ENCODE measurements around the gene SNF8.

Gene SNF8

DNA sequence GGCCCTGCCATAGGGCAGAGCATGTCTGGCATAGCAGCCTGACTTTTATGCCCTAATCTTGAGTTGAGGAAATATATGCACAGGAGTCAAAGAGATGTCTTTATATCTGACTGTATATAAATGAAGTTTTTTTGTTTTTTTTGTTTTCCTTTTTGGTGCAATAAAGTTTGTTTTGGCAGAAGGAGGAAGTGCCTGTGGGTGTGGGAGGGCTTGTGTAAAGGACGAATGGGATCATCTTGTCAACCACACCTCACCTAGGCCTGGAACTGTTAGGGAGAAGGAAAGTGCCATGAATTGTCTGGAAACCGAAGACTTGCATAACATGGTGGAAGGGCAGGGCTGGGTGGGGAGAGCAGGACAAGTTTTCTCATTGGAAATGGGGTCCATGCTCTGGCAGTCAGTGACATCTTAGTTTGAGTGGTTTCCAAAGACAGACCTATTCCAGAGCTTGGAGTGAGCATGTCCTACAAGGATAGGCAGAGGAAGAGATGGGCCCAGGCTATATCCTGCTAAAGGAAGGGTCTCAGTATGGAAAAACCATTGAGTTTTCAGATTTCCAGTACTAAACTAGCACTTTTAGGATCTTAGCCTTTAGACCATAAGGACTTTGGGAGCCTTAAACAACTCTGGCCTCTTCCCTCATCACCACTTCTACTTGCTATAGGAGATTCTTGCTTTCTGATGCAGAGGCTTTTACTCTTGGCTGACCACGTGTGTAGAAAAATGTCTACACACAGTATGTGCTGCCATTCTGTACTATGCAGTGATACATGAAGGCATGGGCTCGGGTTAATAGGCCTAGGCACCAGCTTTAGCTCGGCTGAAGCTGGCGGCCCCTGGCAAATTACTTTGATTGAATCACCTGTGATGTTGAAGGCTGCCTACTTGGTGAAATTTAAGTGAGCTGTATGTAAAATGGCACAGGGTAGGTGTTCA is 15.5 kb downstream of the SNF8 start:
- no peak for DNase-seq

DNA sequence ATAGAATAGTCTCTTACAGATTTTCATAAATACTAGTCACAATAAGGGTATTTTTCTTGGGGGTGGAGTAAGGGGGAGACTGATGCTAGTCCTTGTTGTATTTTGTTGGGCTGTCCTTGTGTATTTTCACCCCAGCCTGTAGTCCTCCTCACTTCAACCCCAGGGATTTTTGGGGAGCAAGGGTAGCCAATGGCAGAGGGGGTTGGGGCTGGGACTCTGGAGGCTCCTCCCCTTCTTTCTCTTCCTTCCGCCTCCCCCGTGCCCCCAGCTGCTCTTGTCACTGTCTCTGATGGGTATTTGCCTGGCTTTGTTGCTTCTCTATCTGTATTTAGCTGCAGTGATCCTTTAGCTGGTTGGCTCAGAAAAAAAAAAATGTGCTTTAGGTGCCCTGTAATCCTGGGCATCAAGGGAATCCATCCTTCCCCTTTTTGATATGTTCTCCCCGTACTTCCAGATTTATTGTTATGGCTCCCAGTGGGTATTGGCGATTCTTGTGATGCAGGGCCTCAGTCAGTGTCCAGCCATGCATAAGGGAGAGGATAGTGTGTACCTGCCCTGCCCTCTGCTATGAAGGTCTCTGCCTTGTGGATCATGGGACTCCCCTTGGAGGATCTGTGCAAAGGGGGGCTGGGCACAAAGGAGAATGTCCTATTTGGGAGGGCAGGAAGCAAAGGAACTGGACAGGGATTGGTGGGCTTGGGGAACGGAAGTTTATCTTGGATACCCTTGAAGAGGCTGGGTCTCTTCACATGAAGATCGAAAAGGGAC is 16.5 kb downstream of the SNF8 start:
- DNase-seq, result no peak

DNA sequence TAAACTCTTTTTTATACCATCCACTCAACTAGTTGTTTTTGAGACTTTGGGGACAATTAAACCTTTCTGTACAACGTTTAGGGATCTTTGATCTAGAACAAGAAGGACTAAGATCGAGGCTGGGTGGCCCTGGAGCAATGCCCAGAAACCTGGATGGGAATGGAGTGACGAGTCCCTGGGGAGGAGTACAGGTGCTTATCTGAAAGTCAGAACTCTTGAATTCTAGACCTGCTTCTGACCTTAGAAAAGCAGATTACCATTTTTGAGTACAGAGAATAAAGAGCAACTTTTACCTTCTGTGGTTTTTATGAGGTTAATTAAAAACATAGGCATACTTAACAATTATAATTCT is 18.7 kb downstream of the SNF8 start:
- DNase-seq, result no peak

DNA sequence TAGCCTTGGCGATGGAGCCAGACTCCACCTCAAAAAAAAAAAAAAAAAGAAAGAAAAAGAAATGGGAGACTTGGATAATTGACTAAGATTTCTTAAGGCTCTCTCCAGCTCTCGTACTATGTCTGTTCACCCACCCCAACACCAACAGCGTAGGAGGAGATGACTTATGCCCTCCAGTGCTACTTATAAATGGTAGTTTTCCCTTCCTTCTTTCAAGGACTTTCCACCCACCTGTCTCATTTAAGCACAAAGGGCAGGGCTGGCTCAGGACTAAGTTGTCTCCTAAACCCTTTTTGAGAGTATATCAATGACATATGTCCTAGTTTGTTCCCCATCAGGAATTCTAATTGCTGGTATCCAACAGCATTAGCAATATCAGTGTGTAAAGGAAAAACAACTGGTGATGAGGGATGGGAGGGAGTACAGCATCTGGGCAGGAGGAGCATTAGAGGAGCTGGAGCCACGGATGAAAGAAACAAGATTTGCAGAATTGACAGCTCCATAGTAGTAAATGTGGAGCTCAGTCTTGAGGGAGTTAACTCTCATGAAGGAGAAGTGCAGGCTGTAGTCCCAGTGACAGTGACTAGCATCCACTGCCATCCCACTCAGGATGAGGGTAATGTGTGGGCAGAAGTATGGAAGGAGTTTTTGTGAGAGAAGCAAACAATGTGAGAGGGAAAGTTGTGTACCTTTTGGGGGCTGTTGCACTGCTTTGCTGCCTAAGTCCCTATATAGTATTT is 19.2 kb downstream of the SNF8 start:
- DNase-seq, result no peak

DNA sequence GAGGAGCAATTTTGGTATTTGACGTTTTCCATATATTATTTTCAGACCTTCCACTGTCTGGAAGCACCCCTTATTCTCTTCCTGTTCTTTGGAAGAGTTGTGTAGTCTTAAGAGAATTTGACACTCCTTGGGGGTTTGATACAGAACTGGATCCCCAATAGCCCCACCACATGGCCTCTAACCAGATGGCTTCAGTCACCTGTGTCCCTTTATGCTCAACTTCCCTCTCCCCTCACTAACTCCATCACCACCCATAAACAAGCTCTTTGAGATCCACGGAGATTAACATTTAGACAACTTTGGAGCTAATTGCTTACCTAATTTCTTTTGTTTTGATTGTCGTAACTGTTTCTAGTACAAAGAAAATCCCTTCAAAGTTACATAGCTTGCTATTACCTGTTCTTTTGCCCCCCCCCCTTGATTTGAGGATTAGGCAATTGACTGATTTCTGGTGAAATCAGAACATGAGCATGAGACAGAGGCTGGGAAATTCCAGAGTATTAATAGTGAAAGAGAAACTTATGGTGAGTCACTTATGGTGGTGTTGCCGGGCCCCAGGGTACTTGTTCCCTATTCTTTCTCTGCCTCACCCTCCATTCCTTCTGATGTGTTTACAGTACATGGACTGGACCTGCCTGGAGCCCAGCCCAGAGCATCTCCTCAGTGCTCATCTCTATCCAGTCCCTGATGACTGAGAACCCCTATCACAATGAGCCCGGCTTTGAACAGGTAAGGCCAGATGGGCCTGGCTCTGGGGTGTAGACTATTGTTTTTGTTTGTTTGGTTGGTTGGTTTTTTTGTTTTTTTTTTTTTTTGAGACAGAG is 29.0 kb downstream of the SNF8 start:
- DNase-seq, result no peak

DNA sequence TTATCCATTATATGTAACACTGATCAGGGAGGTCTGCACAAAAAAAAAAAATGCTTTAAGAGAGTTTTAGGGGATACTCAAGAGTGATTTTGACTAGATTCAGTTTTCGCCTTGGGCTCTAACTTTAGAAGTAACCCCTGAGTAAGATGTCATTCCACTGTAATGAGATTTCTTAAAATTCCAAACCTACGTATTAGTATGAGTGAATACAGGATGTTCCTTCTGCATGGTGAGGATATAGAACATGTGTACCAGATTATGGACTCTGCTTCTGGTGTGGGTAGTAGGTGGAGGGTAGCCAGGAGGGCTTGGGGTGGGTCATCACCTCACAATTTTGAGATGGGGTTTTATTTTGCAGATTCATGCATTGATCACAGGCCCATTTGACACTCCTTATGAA is 32.2 kb downstream of the SNF8 start:
- DNase-seq, result no peak

DNA sequence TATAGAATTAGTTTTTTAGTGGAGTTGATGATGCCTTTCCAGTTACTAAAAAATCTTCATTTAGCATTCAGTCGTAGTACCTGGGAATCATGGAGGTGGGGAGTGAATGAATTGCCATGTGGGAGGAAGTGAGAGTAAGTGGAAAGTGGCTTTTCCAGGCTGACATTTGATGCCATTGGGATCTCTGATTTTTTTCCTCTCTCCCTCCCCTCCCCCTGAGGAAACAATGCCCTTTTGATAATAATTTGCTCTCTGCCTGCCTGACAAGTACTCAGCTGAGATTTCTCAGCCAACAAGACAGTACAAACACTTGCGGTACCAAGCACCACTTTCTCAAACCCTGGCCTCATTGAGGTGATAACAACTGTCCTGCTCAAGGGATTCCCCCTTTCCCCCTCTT is 34.3 kb downstream of the SNF8 start:
- DNase-seq, result no peak

DNA sequence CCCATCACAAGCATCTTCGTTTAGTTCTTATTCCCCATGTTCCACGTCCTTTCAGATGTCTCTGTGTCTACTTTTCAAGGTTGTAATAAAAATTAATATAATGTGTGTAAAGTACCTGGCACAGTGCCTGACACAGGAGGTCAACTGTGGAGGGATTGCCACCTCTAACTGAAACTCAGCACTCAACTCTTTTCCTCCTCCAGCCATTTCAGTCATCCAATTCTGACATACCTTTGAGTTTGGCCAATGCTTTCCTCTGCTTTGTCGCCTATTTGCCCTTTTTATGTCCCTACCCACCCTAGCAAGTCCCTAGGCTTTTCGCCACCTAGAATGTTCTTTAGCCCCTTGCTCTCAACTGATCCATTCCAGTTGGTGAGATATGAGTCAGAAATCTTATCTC is 34.9 kb downstream of the SNF8 start:
- no peak for DNase-seq

DNA sequence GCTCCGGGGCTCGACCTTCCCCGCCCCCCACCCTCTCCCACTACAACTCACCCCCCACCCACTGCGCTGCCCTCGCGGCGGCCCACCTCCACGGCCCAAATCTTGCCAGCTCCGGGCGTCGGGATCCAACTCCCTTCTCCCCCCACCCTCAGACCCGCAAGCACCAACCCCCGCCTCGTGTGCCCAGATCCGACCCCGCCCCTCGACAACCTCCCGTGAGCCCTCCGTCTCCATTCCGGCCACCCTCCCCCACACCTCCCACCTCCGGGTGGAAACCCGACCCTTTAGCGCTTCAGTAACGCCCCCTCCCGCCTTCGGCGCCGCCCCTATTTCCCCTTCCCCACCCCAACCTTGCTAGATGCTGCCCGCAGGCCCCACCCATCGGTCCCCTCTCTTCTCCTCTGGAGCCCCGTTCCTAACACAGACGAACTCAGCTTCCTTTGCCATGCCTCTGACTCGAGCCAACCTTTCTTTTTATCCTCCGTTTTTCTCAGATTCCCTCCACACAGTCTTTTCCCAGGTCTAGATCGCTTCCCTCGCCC is 35.7 kb downstream of the SNF8 start:
- DNase-seq, result peak; percentile 94

DNA sequence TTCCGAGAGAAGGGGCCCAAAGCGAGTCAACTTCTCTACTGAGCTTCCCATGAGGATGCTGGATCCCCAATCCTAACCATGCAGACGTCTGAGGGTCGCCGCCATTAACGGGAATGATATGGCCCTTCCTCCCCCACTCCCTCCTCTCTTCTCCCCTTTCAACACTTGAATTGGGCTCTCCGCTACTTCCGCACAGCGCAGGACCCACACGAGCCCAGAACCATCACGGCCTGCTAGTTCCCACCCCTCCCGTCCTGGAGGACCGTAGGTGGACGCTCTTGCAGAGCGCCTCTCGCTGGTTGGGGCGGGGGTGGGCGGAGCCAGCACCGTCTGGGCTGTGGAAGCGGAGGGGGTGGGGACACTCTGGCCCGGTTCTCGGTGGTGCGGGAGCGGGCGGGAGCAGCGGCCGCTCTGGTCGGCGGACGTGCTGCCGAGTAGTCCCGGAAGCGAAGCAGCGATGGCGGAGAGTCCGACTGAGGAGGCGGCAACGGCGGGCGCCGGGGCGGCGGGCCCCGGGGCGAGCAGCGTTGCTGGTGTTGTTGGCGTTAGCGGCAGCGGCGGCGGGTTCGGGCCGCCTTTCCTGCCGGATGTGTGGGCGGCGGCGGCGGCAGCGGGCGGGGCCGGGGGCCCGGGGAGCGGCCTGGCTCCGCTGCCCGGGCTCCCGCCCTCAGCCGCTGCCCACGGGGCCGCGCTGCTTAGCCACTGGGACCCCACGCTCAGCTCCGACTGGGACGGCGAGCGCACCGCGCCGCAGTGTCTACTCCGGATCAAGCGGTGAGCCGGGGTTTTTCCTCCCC is 36.4 kb downstream of the SNF8 start, which contains the start of gene UBE2Z:
UBE2Z (plus strand) TSS at position 361 of the 797 bp plus-strand sequence; CDS start at position 458, 97 bp downstream.
- DNase-seq, result peak; percentile 96

DNA sequence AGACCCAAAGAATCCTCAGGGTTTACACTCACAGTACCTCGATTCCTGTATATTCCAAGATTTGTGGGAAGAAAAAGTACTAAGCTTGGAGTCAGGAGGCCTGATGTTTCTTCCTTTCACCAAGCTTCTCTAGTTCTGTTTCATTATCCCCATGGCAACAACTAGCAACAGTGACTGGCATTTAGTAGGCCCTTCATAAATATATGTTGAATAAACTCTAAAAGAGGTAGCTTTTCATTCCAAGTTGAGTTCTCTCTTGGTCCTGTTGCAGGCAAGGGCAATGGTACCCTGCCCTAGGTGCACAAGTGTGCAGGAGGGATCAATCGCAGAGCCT is 37.0 kb downstream of the SNF8 start:
- DNase-seq, result peak; percentile 73

DNA sequence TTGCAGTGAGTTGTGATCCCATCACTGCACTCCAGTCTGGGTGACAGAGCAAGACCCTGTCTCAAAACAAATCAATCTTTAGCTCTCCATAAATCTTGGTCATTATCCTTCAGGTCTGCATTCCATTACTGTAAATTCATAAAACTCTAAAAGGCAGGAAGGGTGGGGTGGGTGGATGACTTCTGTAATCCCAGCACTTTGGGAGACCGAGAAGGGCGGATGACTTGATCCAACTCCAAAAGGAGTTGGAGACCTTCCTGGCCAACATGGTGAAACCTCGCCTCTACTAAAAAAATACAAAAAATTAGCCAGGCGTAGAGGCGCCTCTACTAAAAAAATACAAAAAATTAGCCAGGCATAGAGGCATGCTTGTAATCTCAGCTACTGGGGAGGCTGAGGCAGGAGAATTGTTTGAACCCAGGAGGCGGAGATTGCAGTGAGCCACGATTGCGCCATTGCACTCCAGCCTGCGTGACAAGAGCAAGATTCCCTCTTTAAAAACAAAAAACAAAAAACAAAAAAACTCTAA is 38.6 kb downstream of the SNF8 start:
- no peak for DNase-seq

DNA sequence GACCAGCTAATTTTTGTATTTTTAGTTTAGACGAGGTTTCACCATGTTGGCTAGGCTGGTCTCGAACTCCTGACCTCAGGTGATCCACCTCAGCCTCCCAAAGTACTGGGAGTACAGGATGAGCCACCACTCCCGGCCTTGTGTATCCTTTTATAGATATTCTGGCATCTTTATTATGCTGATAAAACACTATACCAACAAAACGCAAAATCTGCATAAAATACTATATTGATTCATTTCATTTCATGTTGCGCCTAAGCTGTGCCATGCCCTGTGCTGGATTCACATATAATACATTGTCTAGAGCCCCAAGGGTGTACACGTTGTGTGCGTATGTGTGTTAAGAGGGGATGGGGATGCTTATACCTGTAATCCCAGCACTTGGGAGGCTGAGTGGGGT is 40.2 kb downstream of the SNF8 start:
- DNase-seq, result no peak

DNA sequence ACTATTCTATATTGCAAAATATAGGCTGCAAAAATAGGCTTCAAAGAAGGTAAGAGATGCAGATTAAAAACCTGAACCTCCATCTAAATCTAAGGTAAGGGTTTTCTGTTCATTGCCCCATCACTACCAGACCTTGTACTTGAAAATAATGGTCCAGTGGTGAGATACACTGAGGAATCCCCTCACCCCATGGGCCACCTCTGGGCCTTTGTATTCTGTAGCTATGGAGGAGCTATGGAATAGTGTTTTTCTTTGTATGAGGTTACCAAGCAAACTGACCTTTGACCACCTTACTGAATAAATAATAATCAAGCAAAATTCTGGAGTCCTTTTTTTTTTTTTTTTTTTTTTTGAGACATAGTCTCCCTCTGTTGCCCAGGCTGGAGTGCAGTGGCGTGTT is 41.2 kb downstream of the SNF8 start:
- DNase-seq, result no peak

DNA sequence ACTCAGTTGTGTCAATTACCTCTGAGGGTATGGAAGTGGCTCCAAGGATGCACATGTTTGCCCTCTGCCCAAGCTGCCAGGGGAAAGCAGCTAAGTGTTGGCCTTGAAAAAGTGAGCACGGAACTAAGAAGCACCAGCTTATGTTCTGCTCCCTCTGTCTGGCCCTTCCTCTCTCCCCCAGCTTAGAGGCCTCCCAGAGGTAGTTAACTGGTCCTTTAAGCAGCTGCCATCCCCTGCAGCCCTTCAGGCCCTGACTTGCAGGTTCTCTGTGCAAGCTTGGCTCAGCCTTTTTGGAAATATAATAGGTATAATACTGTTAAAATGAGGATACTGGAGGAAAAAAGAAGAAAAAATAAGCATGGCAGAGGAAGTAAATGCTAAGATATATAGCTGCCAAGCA is 43.4 kb downstream of the SNF8 start:
- DNase-seq, result no peak

DNA sequence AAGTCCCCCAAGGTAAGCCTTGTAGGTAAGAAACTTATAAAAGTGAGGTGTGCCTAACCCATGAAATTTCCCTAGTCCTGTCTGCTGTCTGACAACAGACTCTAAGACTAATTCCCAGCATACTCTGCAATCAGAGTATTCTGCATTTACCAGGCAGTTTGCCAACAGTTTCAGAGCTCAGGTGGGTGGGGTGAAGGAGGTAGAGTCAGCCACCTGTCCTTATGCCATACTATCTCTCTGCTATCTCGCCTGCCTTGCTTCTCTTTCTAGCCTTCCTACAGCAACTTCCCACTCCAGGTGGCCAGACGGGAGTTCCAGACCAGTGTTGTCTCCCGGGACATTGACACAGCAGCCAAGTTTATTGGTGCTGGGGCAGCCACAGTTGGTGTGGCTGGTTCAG is 49.8 kb downstream of the SNF8 start:
- no peak for DNase-seq

DNA sequence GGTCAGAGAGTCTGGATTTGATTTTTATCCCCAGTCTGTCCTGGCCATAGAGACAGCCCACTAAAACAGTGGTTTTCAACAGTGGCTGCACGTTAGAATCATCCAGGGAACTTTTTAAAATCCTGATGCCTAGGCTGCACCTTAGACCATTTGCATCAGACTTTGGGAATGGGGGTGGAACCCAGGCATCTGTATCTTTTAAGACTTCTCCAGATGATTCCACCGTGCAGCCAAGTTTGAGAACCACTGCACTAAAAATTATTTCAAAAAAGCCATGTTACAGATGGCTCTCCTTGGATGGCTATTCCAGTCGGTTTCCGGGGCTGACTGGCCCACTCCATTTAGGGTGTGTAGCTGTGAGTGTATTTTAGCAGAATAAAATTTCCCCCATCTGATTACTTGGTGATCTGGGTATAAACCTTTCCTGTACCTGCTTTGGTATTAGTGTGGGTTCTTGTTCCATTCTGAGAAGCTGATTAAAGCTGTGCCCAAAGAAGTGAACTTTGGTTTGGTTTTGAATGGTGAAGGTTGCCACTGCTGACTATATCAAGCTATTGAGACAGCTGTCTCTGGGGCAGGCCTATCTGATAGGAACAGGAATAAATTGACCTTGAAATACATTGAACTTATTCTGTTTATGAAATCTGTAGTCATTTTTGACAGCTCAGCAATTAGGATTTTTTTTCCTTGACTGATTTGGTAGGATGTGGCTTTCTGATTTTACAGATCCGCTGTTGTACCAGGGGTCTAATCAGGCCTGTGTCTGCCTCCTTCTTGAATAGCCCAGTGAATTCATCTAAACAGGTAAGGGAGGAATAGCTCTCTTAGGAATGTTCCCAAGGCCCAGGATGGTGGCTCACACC is 50.8 kb downstream of the SNF8 start:
- DNase-seq, result no peak

DNA sequence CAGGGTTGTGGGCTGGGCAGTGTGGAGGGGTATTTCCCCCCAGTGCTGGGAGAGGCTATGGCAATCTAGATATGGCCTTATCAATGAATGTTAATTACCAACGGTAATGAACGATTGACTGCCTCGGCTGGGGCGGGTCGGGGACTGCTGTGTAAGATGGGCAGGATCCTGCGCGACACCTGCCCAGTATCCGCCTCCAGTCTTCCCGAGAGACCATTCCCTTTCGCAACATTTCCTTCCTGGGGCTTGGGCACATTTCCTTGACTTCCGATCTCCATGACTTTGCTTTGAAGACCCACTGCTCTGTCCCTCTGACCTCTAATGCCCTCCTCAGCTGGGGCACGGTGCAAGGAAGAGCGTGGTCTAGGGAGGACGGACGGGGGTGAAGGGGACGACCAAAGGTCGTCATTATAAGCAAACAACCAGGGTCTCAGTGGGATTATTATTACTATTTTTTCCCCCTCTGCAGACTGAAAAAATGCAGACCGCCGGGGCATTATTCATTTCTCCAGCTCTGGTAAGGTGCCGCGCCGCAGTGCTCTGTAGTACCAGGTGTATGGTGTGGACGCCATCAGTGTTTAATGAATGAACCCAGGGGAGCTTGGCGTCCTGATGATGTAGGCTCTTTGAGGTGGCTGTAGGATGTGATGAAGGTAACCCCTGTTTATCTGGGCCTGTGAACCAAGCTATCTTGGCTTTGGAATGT is 51.5 kb downstream of the SNF8 start:
- DNase-seq, result peak; percentile 29

DNA sequence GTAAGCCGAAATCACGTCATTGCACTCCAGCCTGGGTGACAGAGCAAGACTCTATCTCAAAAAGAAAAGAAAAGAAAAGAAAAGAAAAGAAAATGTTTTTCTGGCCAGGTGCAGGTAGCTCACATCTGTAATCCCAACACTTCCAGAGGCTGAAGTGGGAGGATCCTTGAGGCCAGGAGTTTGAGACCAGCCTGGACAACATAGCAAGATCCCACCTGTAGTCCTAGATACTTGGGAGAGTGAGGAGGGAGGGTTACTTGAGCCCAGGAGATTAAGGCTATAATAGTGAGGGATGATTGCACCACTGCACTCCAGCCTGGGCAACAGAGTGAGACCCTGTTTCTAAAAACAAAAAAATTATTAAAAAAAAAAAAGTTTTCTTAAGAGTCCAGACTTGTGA is 54.6 kb downstream of the SNF8 start:
- no peak for DNase-seq

DNA sequence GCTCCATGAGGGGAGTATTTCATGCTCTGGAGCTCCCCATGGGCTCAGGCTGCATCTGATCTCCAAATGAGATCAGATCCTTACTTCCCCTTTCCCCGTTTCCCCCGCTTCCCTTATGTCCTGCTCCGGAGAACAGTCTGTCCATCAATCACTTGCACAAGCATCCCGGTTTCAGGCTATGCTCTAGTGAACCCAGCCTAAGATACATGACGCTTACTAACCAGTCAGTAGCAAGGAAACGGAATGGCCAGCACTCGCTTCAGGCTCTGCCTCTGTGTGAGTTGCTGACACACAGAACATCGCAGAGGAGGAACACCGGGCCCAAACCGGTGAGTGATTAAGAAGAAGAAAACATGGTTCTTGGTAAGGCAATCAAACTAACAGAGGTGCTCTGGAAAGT is 61.5 kb downstream of the SNF8 start:
- DNase-seq, result no peak

All from hematopoietic multipotent progenitor cell treated with erythropoietin and hydrocortisone succinate and interleukin-3 and kit ligand, for 6 days (in vitro differentiated cells).